ENCODE results near the gene FAM136A. TPM values are rescaled to one million over a fixed set of nuclear protein-coding genes. Genes with fewer than 3 reads are reported as not detected.

The FAM136A gene
- total and polyA plus RNA-seq, 2 of the 13 experiments (the other 11 are each of a cell fraction or from before 2014, with no cell fraction given), result 77.8 to 126 TPM

DNA sequence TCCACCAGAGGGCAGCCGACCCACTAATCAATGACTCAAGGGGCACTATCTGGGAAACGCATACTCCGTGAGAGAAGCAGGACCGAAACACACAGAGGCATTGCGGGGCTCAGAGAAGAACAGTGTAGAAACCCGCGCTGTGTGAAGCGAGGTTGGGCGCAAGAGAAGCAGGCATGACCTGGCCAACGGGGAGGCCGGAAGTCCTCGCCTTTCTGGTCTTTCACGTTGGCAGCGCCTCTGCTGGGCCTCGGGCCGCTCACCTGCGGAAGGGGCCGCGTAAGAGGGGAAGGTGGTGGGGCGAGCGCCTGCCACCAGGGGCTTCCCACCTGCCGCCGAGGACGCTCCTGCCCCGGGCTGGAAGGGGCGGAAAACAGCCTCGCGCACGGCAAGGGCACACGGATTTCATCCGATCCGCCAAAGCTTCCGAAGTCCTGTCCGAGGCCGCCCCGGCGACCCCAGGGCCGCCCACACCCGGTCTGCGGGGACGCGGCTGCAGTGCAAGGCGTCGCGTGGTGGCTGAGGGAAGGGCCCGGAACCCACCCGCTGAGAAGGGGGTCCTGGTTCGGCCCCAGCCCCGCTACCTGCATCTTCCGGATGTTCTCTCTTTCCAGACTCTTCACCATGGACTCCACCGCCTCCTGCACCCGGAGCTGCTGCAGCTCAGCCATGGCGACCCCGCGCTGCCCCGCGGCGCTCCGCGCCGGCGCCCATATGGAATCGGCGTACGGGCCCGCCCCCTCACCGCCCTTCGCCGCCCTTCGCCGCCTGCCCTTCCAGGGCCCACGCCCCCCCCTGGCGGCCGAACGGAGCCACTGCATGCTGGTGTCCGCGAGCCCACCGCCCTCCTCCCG is at the start of gene FAM136A (continued):
- TF ChIP-seq TAF1 (CRISPR knock-in tag; IDR thresholded peaks at IDR 0.05) (peak; percentile 90), SAP130 (CRISPR knock-in tag; IDR thresholded peaks at IDR 0.05; ENCODE audit: low read depth) (peak; percentile 59), HOXD1 (CRISPR knock-in tag; IDR thresholded peaks at IDR 0.05) (peak; percentile 73), HNRNPL (IDR thresholded peaks at IDR 0.05; ENCODE audit: low read depth, low read length) (peak; percentile 85), SNAPC5 (CRISPR knock-in tag; IDR thresholded peaks at IDR 0.05; ENCODE audit: borderline replicate concordance) (peak; percentile 74; the same call in 1 of the 2 replicates), ZNF75D (CRISPR knock-in tag; IDR thresholded peaks at IDR 0.05; ENCODE audit: borderline replicate concordance) (no peak), KLF11 (CRISPR knock-in tag; IDR thresholded peaks at IDR 0.05) (peak; percentile 46; the same call in 1 of the 2 replicates), TOPORS (CRISPR knock-in tag; IDR thresholded peaks at IDR 0.05) (peak; percentile 51), MXD3 (CRISPR knock-in tag; IDR thresholded peaks at IDR 0.05) (peak; percentile 81), CBX1 (IDR thresholded peaks at IDR 0.05; ENCODE audit: low read depth) (no peak), MAFG (CRISPR knock-in tag; IDR thresholded peaks at IDR 0.05) (no peak), MZF1 (CRISPR knock-in tag; IDR thresholded peaks at IDR 0.05; ENCODE audit: borderline replicate concordance) (peak; percentile 69), AKNA (CRISPR knock-in tag; IDR thresholded peaks at IDR 0.05; ENCODE audit: borderline replicate concordance) (peak; percentile 77; the same call in 1 of the 2 replicates)
- TF ChIP-seq, protein P1, sequence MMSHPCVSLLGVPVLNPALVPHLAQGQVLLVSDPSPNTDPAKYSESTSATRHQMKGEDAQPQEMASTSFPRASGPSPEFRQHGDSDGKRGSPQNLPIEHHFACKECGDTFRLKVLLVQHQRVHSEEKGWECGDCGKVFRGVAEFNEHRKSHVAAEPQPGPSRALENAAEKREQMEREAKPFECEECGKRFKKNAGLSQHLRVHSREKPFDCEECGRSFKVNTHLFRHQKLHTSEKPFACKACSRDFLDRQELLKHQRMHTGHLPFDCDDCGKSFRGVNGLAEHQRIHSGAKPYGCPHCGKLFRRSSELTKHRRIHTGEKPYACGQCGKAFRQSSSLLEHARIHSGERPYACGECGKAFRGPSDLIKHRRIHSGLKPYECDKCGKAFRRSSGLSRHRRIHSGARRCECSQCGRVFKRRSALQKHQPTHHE (CRISPR knock-in tag; IDR thresholded peaks at IDR 0.05; ENCODE audit: borderline replicate concordance), result peak; percentile 89; the same call in 1 of the 2 replicates
- TF ChIP-seq, protein P2, sequence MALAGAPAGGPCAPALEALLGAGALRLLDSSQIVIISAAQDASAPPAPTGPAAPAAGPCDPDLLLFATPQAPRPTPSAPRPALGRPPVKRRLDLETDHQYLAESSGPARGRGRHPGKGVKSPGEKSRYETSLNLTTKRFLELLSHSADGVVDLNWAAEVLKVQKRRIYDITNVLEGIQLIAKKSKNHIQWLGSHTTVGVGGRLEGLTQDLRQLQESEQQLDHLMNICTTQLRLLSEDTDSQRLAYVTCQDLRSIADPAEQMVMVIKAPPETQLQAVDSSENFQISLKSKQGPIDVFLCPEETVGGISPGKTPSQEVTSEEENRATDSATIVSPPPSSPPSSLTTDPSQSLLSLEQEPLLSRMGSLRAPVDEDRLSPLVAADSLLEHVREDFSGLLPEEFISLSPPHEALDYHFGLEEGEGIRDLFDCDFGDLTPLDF (CRISPR knock-in tag; IDR thresholded peaks at IDR 0.05), result peak; percentile 48; the same call in 1 of the 2 replicates
- TF ChIP-seq, protein P3, sequence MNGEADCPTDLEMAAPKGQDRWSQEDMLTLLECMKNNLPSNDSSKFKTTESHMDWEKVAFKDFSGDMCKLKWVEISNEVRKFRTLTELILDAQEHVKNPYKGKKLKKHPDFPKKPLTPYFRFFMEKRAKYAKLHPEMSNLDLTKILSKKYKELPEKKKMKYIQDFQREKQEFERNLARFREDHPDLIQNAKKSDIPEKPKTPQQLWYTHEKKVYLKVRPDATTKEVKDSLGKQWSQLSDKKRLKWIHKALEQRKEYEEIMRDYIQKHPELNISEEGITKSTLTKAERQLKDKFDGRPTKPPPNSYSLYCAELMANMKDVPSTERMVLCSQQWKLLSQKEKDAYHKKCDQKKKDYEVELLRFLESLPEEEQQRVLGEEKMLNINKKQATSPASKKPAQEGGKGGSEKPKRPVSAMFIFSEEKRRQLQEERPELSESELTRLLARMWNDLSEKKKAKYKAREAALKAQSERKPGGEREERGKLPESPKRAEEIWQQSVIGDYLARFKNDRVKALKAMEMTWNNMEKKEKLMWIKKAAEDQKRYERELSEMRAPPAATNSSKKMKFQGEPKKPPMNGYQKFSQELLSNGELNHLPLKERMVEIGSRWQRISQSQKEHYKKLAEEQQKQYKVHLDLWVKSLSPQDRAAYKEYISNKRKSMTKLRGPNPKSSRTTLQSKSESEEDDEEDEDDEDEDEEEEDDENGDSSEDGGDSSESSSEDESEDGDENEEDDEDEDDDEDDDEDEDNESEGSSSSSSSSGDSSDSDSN (CRISPR knock-in tag; IDR thresholded peaks at IDR 0.05), result peak; percentile 99
- TF ChIP-seq, protein P4, sequence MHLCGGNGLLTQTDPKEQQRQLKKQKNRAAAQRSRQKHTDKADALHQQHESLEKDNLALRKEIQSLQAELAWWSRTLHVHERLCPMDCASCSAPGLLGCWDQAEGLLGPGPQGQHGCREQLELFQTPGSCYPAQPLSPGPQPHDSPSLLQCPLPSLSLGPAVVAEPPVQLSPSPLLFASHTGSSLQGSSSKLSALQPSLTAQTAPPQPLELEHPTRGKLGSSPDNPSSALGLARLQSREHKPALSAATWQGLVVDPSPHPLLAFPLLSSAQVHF (CRISPR knock-in tag; IDR thresholded peaks at IDR 0.05), result 0 out of 2 replicates have a peak, but pooled peaks have one; percentile 0

Data from HepG2 (cell line).